Stimulated activated CD8-positive, alpha-beta memory T cell treated with anti-CD3 and anti-CD28 coated beads, Interleukin-4, amount 100 ng/mL, for 48 hours (primary cell): ENCODE results near the gene SPPL2B.
"Not testable (repeated sequence)": the region's sequence is repeated elsewhere in the genome, so short reads cannot be mapped to it uniquely, and the experiment has no call there.

Experiments used
- DNase-seq: peaks from one replicate; pipeline ENCODE4 v3.0.0-alpha.2; 2020

Gene SPPL2B

GRCh38 chr19:2382530-2383222 lies 54.2 kb downstream of the SPPL2B start:
- DNase-seq = no peak

- DNase-seq = no peak
Observed at GRCh38 chr19:2385053-2385721, 56.7 kb downstream of the SPPL2B start.

- no peak for DNase-seq
Observed at GRCh38 chr19:2387367-2388288, 59.1 kb downstream of the SPPL2B start.

GRCh38 chr19:2389594-2389993 lies 61.1 kb downstream of the SPPL2B start:
- no peak for DNase-seq

GRCh38 chr19:2391118-2391725 lies 62.7 kb downstream of the SPPL2B start:
- no peak for DNase-seq

GRCh38 chr19:2392366-2392765 lies 63.9 kb downstream of the SPPL2B start:
- no peak for DNase-seq

- not testable (repeated sequence) for DNase-seq
Observed at GRCh38 chr19:2392899-2393298, 64.4 kb downstream of the SPPL2B start.

GRCh38 chr19:2394054-2394441 lies 65.6 kb downstream of the SPPL2B start:
- DNase-seq = no peak

GRCh38 chr19:2394442-2395292 lies 66.2 kb downstream of the SPPL2B start:
- DNase-seq = no peak

- DNase-seq = not testable (repeated sequence)
Observed at GRCh38 chr19:2395293-2395829, 66.9 kb downstream of the SPPL2B start.

GRCh38 chr19:2397173-2397572 lies 68.7 kb downstream of the SPPL2B start:
- not testable (repeated sequence) for DNase-seq

- no peak for DNase-seq
Observed at GRCh38 chr19:2398735-2399305, 70.3 kb downstream of the SPPL2B start.

- no peak for DNase-seq
Observed at GRCh38 chr19:2399582-2399981, 71.1 kb downstream of the SPPL2B start.
